ENCODE measurements around the gene RIC8B. TPM values are rescaled to one million over a fixed set of nuclear protein-coding genes. Genes with fewer than 3 reads are reported as not detected.

RIC8B gene
- total and polyA plus RNA-seq, 2 of the 8 experiments (the other 6 are each of a cell fraction or from before 2014, with no cell fraction given) = 8.2 to 25.3 TPM

GRCh38 chr12:106911581-106911980, 137.1 kb downstream of the RIC8B start (continued):
- no peak for TF ChIP-seq BRCA1 (IDR thresholded peaks at IDR 0.05; ENCODE audit: low read depth, low read length)
- no peak for TF ChIP-seq MAX (IDR thresholded peaks at IDR 0.05)
- TF ChIP-seq PHF8 (conservative IDR thresholded peaks at IDR 0.05; ENCODE audit: low read depth, low read length) = no peak
- no peak for TF ChIP-seq KDM1A (IDR thresholded peaks at IDR 0.05; ENCODE audit: borderline replicate concordance, low read length)
- TF ChIP-seq CEBPB (IDR thresholded peaks at IDR 0.05; ENCODE audit: low read depth, low read length) = no peak
- no peak for TF ChIP-seq RFX5 (IDR thresholded peaks at IDR 0.05; ENCODE audit: borderline replicate concordance, low read depth, low read length)
- TF ChIP-seq YY1 (IDR thresholded peaks at IDR 0.05; ENCODE audit: low read depth, low read length) = no peak
- no peak for TF ChIP-seq SIRT6 (IDR thresholded peaks at IDR 0.05; ENCODE audit: low read length)
- TF ChIP-seq HDAC2 (IDR thresholded peaks at IDR 0.05; ENCODE audit: borderline replicate concordance in 1 of 2, low read depth in 2 of 2, low read length in 2 of 2) = no peak
